H9 (cell line): ENCODE data around the gene KLHL41. TPM values are rescaled to one million over a fixed set of nuclear protein-coding genes. Genes with fewer than 3 reads are reported as not detected.

ENCODE experiments used
- DNase-seq: peaks from one replicate; pipeline ENCODE4 v3.0.0-alpha.2; 2017
- H2AFZ ChIP-seq: one replicate; pipeline ENCODE4 v1.6.1; 2013; ENCODE audit warnings: mild to moderate bottlenecking, low read length, control low read depth, moderate library complexity
- H2AK5ac ChIP-seq: 2 replicates; pipeline ENCODE4 v1.6.1; 2013; ENCODE audit warnings: low read length, control low read depth, mixed read lengths; ENCODE audit not compliant: insufficient read length
- H2BK120ac ChIP-seq: one replicate; pipeline ENCODE4 v1.6.1; 2013; ENCODE audit warnings: low read depth, mild to moderate bottlenecking, low read length, control low read depth, inconsistent platforms; ENCODE audit not compliant: poor library complexity, severe bottlenecking
- H2BK12ac ChIP-seq: 2 replicates; pipeline ENCODE4 v1.6.1; 2013; ENCODE audit warnings: low read length, control low read depth, mixed read lengths, low read depth; ENCODE audit not compliant: insufficient read length
- H2BK15ac ChIP-seq: 2 replicates; pipeline ENCODE4 v1.6.1; 2013; ENCODE audit warnings: low read depth, low read length, control low read depth
- H2BK20ac ChIP-seq: one replicate; pipeline ENCODE4 v1.6.1; 2013; ENCODE audit warnings: low read depth, mild to moderate bottlenecking, low read length, control low read depth, inconsistent platforms; ENCODE audit not compliant: poor library complexity, severe bottlenecking
- H2BK5ac ChIP-seq: 2 replicates; pipeline ENCODE4 v1.6.1; 2013; ENCODE audit warnings: low read length, control low read depth, mixed read lengths; ENCODE audit not compliant: insufficient read length
- H3K14ac ChIP-seq: 2 replicates; pipeline ENCODE4 v1.6.1; 2013; ENCODE audit warnings: low read length, control low read depth; ENCODE audit not compliant: insufficient read depth
- H3K18ac ChIP-seq: 2 replicates; pipeline ENCODE4 v1.6.1; 2013; ENCODE audit warnings: low read depth, mild to moderate bottlenecking, mixed read lengths, low read length, control low read depth; ENCODE audit not compliant: insufficient read length
- H3K23ac ChIP-seq: 2 replicates; pipeline ENCODE4 v1.6.1; 2013; ENCODE audit warnings: low read length, control low read depth, mixed read lengths, low read depth; ENCODE audit not compliant: insufficient read length
- H3K23me2 ChIP-seq: 2 replicates; pipeline ENCODE4 v1.6.1; 2013; ENCODE audit warnings: low read depth, mild to moderate bottlenecking, mixed read lengths, low read length, control low read depth; ENCODE audit not compliant: insufficient read length, poor library complexity, severe bottlenecking
- H3K27ac ChIP-seq: 2 replicates; pipeline ENCODE4 v1.5.1; 2013; ENCODE audit warnings: low read length, control low read depth, mixed read lengths, low read depth; ENCODE audit not compliant: insufficient read length
- H3K27me3 ChIP-seq: 2 replicates; pipeline ENCODE4 v1.6.1; 2013; ENCODE audit warnings: low read length, control low read depth, inconsistent platforms; ENCODE audit not compliant: insufficient read depth
- H3K4ac ChIP-seq: 2 replicates; pipeline ENCODE4 v1.6.1; 2013; ENCODE audit warnings: low read depth, mild to moderate bottlenecking, control low read depth, inconsistent platforms, low read length, moderate library complexity
- H3K4me1 ChIP-seq: 2 replicates; pipeline ENCODE4 v1.6.1; 2013; ENCODE audit warnings: low read length, control low read depth, inconsistent platforms; ENCODE audit not compliant: insufficient read depth
- H3K4me2 ChIP-seq: 2 replicates; pipeline ENCODE4 v1.6.1; 2013; ENCODE audit warnings: low read length, control low read depth, mixed read lengths; ENCODE audit not compliant: insufficient read length, insufficient read depth
- H3K56ac ChIP-seq: 2 replicates; pipeline ENCODE4 v1.6.1; 2013; ENCODE audit warnings: low read depth, mild to moderate bottlenecking, mixed read lengths, low read length, control low read depth; ENCODE audit not compliant: insufficient read length
- H3K79me1 ChIP-seq: 2 replicates; pipeline ENCODE4 v1.6.1; 2013; ENCODE audit warnings: low read depth, mild to moderate bottlenecking, moderate library complexity, low read length, control low read depth, inconsistent platforms; ENCODE audit not compliant: insufficient read depth, poor library complexity, severe bottlenecking
- H3K79me2 ChIP-seq: 2 replicates; pipeline ENCODE4 v1.6.1; 2013; ENCODE audit warnings: low read length, control low read depth, inconsistent platforms; ENCODE audit not compliant: insufficient read depth
- H3K9ac ChIP-seq: 2 replicates; pipeline ENCODE4 v1.6.1; 2013; ENCODE audit warnings: low read length, control low read depth, mixed read lengths; ENCODE audit not compliant: insufficient read length; ENCODE audit errors: extremely low read depth
- H3K9me3 ChIP-seq: one replicate; pipeline ENCODE4 v1.6.1; 2013; ENCODE audit warnings: low read depth, low read length, inconsistent platforms; ENCODE audit not compliant: control insufficient read depth
- H3T11ph ChIP-seq: one replicate; pipeline ENCODE4 v1.6.1; 2013; ENCODE audit warnings: mild to moderate bottlenecking, low read length, control low read depth, inconsistent platforms
- H4K20me1 ChIP-seq: one replicate; pipeline ENCODE4 v1.6.1; 2013; ENCODE audit not compliant: control insufficient read depth, insufficient read length, insufficient read depth
- H4K5ac ChIP-seq: 2 replicates; pipeline ENCODE4 v1.6.1; 2013; ENCODE audit warnings: low read depth, mild to moderate bottlenecking, mixed read lengths, low read length, control low read depth; ENCODE audit not compliant: insufficient read length
- H4K8ac ChIP-seq: replicated peaks from 2 replicates; pipeline ENCODE4 v1.6.1; 2013; ENCODE audit warnings: low read length, control low read depth, mixed read lengths, low read depth; ENCODE audit not compliant: insufficient read length
- H4K91ac ChIP-seq: 2 replicates; pipeline ENCODE4 v1.6.1; 2013; ENCODE audit warnings: low read depth, mild to moderate bottlenecking, moderate library complexity, mixed read lengths, low read length, control low read depth; ENCODE audit not compliant: insufficient read length
- H3K27ac Mint-ChIP-seq, 3 experiments: 2 replicates in 2 of 3; 3 replicates in 1 of 3; pipeline ENCODE4 v1.8.0; 2020 to 2021; ENCODE audit warnings: mixed read lengths in 3 of 3, mild to moderate bottlenecking in 1 of 3, moderate library complexity in 1 of 3
- H3K27me3 Mint-ChIP-seq: 2 replicates; pipeline ENCODE4 v1.8.0; 2021; ENCODE audit warnings: low read depth, mild to moderate bottlenecking, moderate library complexity, mixed read lengths
- H3K36me3 Mint-ChIP-seq, 3 experiments: 2 replicates in 2 of 3; 3 replicates in 1 of 3; pipeline ENCODE4 v1.8.0; 2020 to 2021; ENCODE audit warnings: low read depth in 3 of 3, mixed read lengths in 3 of 3; ENCODE audit not compliant: insufficient read depth in 1 of 3
- H3K4me1 Mint-ChIP-seq, 2 experiments: 2 replicates each; pipeline ENCODE4 v1.8.0; 2020; ENCODE audit warnings: mixed read lengths in 2 of 2
- H3K4me3 Mint-ChIP-seq, 2 experiments: 2 replicates in 1 of 2; 3 replicates in 1 of 2; pipeline ENCODE4 v1.8.0; 2020 to 2021; ENCODE audit warnings: mild to moderate bottlenecking in 2 of 2, mixed read lengths in 2 of 2, moderate library complexity in 1 of 2
- H3K9me3 Mint-ChIP-seq, 2 experiments: 2 replicates in 1 of 2; 3 replicates in 1 of 2; pipeline ENCODE4 v1.8.0; 2020; ENCODE audit warnings: mild to moderate bottlenecking in 2 of 2, mixed read lengths in 2 of 2, moderate library complexity in 1 of 2
- total RNA-seq: library from RNA; stranded (reverse); gene quantifications from 2 replicates; pipeline ENCODE4 v1.2.1, GENCODE V29; 2021
- TF ChIP-seq, protein P1 (sequence below): fragments of 200-600 bp; sonication (generic); conservative IDR thresholded peaks from 3 replicates; pipeline ENCODE4 v1.8.0; 2021; ENCODE audit warnings: antibody characterized with exemption, mild to moderate bottlenecking

KLHL41 gene
- total RNA-seq, 1 experiment from 2014 or later, result not detected

DNA sequence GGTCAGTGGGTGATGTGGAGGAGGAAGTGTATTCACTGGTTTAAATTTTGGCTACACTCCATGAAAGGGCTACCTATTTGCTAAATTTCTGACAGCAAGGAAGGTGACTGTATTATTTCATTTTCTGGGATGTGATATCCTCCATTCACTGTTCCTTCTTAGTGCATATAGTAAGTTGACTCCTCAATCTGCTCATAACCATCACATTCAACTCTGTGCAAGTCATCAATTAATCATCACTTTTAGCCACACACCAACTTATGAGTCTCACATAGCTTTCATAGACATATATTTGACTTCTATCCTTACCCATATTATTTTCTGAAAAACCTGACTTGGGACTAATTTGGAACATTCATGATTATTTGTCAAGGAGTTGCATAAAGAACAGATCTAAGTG lies 16.9 kb downstream of the KLHL41 start:
- no peak overlapping the region for H2BK5ac ChIP-seq
- no peak overlapping the region for H3K27ac Mint-ChIP-seq
- no peak overlapping the region for H3K27ac ChIP-seq
- TF ChIP-seq, protein P1, sequence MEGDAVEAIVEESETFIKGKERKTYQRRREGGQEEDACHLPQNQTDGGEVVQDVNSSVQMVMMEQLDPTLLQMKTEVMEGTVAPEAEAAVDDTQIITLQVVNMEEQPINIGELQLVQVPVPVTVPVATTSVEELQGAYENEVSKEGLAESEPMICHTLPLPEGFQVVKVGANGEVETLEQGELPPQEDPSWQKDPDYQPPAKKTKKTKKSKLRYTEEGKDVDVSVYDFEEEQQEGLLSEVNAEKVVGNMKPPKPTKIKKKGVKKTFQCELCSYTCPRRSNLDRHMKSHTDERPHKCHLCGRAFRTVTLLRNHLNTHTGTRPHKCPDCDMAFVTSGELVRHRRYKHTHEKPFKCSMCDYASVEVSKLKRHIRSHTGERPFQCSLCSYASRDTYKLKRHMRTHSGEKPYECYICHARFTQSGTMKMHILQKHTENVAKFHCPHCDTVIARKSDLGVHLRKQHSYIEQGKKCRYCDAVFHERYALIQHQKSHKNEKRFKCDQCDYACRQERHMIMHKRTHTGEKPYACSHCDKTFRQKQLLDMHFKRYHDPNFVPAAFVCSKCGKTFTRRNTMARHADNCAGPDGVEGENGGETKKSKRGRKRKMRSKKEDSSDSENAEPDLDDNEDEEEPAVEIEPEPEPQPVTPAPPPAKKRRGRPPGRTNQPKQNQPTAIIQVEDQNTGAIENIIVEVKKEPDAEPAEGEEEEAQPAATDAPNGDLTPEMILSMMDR, result no peak
- no peak overlapping the region for H2AK5ac ChIP-seq
- no peak overlapping the region for H4K8ac ChIP-seq
- no peak overlapping the region for H4K5ac ChIP-seq
- no peaks in the 10 kb centered on the region for H3K9me3 Mint-ChIP-seq
- no peaks in the 10 kb centered on the region for H3K9me3 ChIP-seq
- no peaks in the 10 kb centered on the region for H3K27me3 ChIP-seq
- no peak overlapping the region for H3T11ph ChIP-seq
- H2AFZ ChIP-seq, result no peak overlapping the region
- no peak overlapping the region for H3K56ac ChIP-seq
- H3K23me2 ChIP-seq, result no peaks in the 10 kb centered on the region
- H2BK12ac ChIP-seq, result no peak overlapping the region
- H3K79me2 ChIP-seq, result no peaks in the 10 kb centered on the region
- H3K4me2 ChIP-seq, result no peak overlapping the region
- no peaks in the 10 kb centered on the region for H3K79me1 ChIP-seq
- H3K4ac ChIP-seq, result no peak overlapping the region
- H3K14ac ChIP-seq, result no peak overlapping the region
- H3K27me3 Mint-ChIP-seq, result no peaks in the 10 kb centered on the region
- no peak overlapping the region for H2BK20ac ChIP-seq
- peaks cover 0 to 8% (median 7%) of the 10 kb centered on the region in 3 experiments; a peak in 4 of 7 replicates for H3K36me3 Mint-ChIP-seq
- DNase-seq, result no peak
- no peak overlapping the region for H3K9ac ChIP-seq
- H3K4me1 ChIP-seq, result no peaks in the 10 kb centered on the region
- H4K20me1 ChIP-seq, result no peaks in the 10 kb centered on the region
- no peak overlapping the region for H3K4me3 Mint-ChIP-seq
- H4K91ac ChIP-seq, result no peak overlapping the region
- no peak overlapping the region for H2BK120ac ChIP-seq
- no peak overlapping the region for H3K23ac ChIP-seq
- H3K18ac ChIP-seq, result no peak overlapping the region
- H2BK15ac ChIP-seq, result no peak overlapping the region
- no peaks in the 10 kb centered on the region for H3K4me1 Mint-ChIP-seq
